D721Med (cell line): ENCODE measurements around the gene CACNA1F.

Experiments
- DNase-seq: peaks from one replicate; pipeline ENCODE4 v3.0.0; 2011; ENCODE audit warnings: low spot score; ENCODE audit not compliant: insufficient read length
- FAIRE-seq: peaks from 2 replicates; lab custom pipeline; 2011; peaks lifted over from hg19 to GRCh38; lab: Jason Lieb, UNC
- CTCF ChIP-seq: IDR thresholded peaks from 2 replicates; pipeline ENCODE4 v1.5.1; 2012; ENCODE audit warnings: mild to moderate bottlenecking, control low read depth; ENCODE audit not compliant: insufficient read depth; ENCODE audit errors: missing control alignments

The CACNA1F gene

GRCh38 chrX:49208399-49208798, 24.7 kb downstream of the CACNA1F start:
- FAIRE-seq (no peak), DNase-seq (no peak)

GRCh38 chrX:49206543-49206942, 26.6 kb downstream of the CACNA1F start:
- no peak for TF ChIP-seq CTCF
- no peak for FAIRE-seq
- DNase-seq, result no peak

More at GRCh38 chrX:49208399-49208798, 24.7 kb downstream of the CACNA1F start:
- TF ChIP-seq CTCF, result no peak

- no peak for TF ChIP-seq CTCF
Measured at GRCh38 chrX:49205443-49205842, 27.7 kb downstream of the CACNA1F start.

GRCh38 chrX:49204709-49205108, 28.4 kb downstream of the CACNA1F start:
- no peak for TF ChIP-seq CTCF
- no peak for FAIRE-seq
- DNase-seq, result no peak

More at GRCh38 chrX:49205443-49205842, 27.7 kb downstream of the CACNA1F start:
- no peak for FAIRE-seq
- no peak for DNase-seq

- no peak for FAIRE-seq
- DNase-seq, result no peak
- no peak for TF ChIP-seq CTCF
Measured at GRCh38 chrX:49204017-49204416, 29.1 kb downstream of the CACNA1F start.

GRCh38 chrX:49203536-49203935, 29.6 kb downstream of the CACNA1F start:
- no peak for FAIRE-seq
- DNase-seq, result no peak
- no peak for TF ChIP-seq CTCF

GRCh38 chrX:49202022-49202421, 31.1 kb downstream of the CACNA1F start:
- no peak for FAIRE-seq
- DNase-seq, result no peak
- no peak for TF ChIP-seq CTCF
